ENCODE measurements around the gene TGM4. TPM values are rescaled to one million over a fixed set of nuclear protein-coding genes. Genes with fewer than 3 reads are reported as not detected.
"Not testable (repeated sequence)": the region's sequence is repeated elsewhere in the genome, so short reads cannot be mapped to it uniquely, and the experiment has no call there.

Gene TGM4
- total RNA-seq, 1 experiment from 2014 or later: 0.14 TPM

- CTCF ChIA-PET: no interaction called here
- Mint-ChIP-seq H3K27me3 (ENCODE audit: unreplicated experiment) (no peaks in the 10 kb centered on the region), H3K36me3 (ENCODE audit: insufficient read depth, unreplicated experiment) (peaks cover 6% of the 10 kb centered on the region), H3K4me3 (ENCODE audit: low read depth, unreplicated experiment) (no peak overlapping the region), H3K9me3 (ENCODE audit: low read depth, unreplicated experiment) (no peaks in the 10 kb centered on the region), H3K27ac (ENCODE audit: unreplicated experiment) (no peak overlapping the region), H3K4me1 (ENCODE audit: low read depth, unreplicated experiment) (no peaks in the 10 kb centered on the region)
- DNase-seq: no peak
- no TSS peak for BruUV-seq (replicated peaks)
- intact Hi-C loops (cut with micrococcal nuclease; ENCODE audit: unreplicated experiment): no loop called here
- TF ChIP-seq CTCF (IDR thresholded peaks at IDR 0.05; ENCODE audit: unreplicated experiment): no peak
Observed at GRCh38 chr3:44939581-44940036, 65.2 kb downstream of the TGM4 start.

- Mint-ChIP-seq H3K27ac (ENCODE audit: unreplicated experiment) (no peak overlapping the region), H3K4me3 (ENCODE audit: low read depth, unreplicated experiment) (no peak overlapping the region), H3K36me3 (ENCODE audit: insufficient read depth, unreplicated experiment) (peaks cover 6% of the 10 kb centered on the region), H3K9me3 (ENCODE audit: low read depth, unreplicated experiment) (no peaks in the 10 kb centered on the region), H3K4me1 (ENCODE audit: low read depth, unreplicated experiment) (no peaks in the 10 kb centered on the region), H3K27me3 (ENCODE audit: unreplicated experiment) (no peaks in the 10 kb centered on the region)
- intact Hi-C loops (cut with micrococcal nuclease; ENCODE audit: unreplicated experiment): no loop called here
- BruUV-seq (replicated peaks): no TSS peak
- CTCF ChIA-PET: no interaction called here
- no peak for DNase-seq
- TF ChIP-seq CTCF (IDR thresholded peaks at IDR 0.05; ENCODE audit: unreplicated experiment): no peak
Observed at GRCh38 chr3:44942202-44942921, 68.0 kb downstream of the TGM4 start.

- TF ChIP-seq CTCF (IDR thresholded peaks at IDR 0.05; ENCODE audit: unreplicated experiment): no peak
- H3K4me1 Mint-ChIP-seq (ENCODE audit: low read depth, unreplicated experiment): peaks cover 9% of the 10 kb centered on the region
- H3K9me3 Mint-ChIP-seq (ENCODE audit: low read depth, unreplicated experiment): no peaks in the 10 kb centered on the region
- H3K27me3 Mint-ChIP-seq (ENCODE audit: unreplicated experiment): no peaks in the 10 kb centered on the region
- intact Hi-C loops (cut with micrococcal nuclease; ENCODE audit: unreplicated experiment): no loop called here
- no peak overlapping the region for H3K4me3 Mint-ChIP-seq (ENCODE audit: low read depth, unreplicated experiment)
- H3K27ac Mint-ChIP-seq (ENCODE audit: unreplicated experiment): no peak overlapping the region
- no peak for DNase-seq
- peaks cover 3% of the 10 kb centered on the region for H3K36me3 Mint-ChIP-seq (ENCODE audit: insufficient read depth, unreplicated experiment)
- no TSS peak for BruUV-seq (replicated peaks)
- CTCF ChIA-PET: no interaction called here
Observed at GRCh38 chr3:44948239-44948638, 73.8 kb downstream of the TGM4 start.

- H3K27ac Mint-ChIP-seq (ENCODE audit: unreplicated experiment); H3K36me3 Mint-ChIP-seq (ENCODE audit: insufficient read depth, unreplicated experiment); DNase-seq; BruUV-seq (replicated peaks); H3K4me3 Mint-ChIP-seq (ENCODE audit: low read depth, unreplicated experiment); H3K9me3 Mint-ChIP-seq (ENCODE audit: low read depth, unreplicated experiment); intact Hi-C loops (cut with micrococcal nuclease; ENCODE audit: unreplicated experiment); CTCF ChIA-PET; H3K27me3 Mint-ChIP-seq (ENCODE audit: unreplicated experiment): not testable (repeated sequence)
- peaks cover 15% of the 10 kb centered on the region for H3K4me1 Mint-ChIP-seq (ENCODE audit: low read depth, unreplicated experiment)
Observed at GRCh38 chr3:44949770-44950169, 75.4 kb downstream of the TGM4 start.

GRCh38 chr3:44950275-44950734 lies 75.9 kb downstream of the TGM4 start:
- Mint-ChIP-seq H3K4me1 (ENCODE audit: low read depth, unreplicated experiment) (peaks cover 18% of the 10 kb centered on the region), H3K27me3 (ENCODE audit: unreplicated experiment) (no peaks in the 10 kb centered on the region), H3K4me3 (ENCODE audit: low read depth, unreplicated experiment) (no peak overlapping the region), H3K9me3 (ENCODE audit: low read depth, unreplicated experiment) (no peaks in the 10 kb centered on the region), H3K27ac (ENCODE audit: unreplicated experiment) (no peak overlapping the region), H3K36me3 (ENCODE audit: insufficient read depth, unreplicated experiment) (no peaks in the 10 kb centered on the region)
- intact Hi-C loops (cut with micrococcal nuclease; ENCODE audit: unreplicated experiment): no loop called here
- BruUV-seq (replicated peaks): no TSS peak
- CTCF ChIA-PET: no interaction called here
- DNase-seq: no peak
- TF ChIP-seq CTCF (IDR thresholded peaks at IDR 0.05; ENCODE audit: unreplicated experiment): no peak
